Left hindlimb (tissue), 1 donor: ENCODE results near the gene PRDM10.
"Not testable (repeated sequence)": the region's sequence is repeated elsewhere in the genome, so short reads cannot be mapped to it uniquely, and the experiment has no call there.

Experiments
- DNase-seq: peaks from one replicate; pipeline ENCODE4 v3.0.0-alpha.2; 2018

PRDM10 gene

GRCh38 chr11:129888451-129888850, 114.2 kb downstream of the PRDM10 start:
- DNase-seq, result no peak

- DNase-seq, result no peak
Measured at GRCh38 chr11:129885381-129885780, 117.3 kb downstream of the PRDM10 start.

GRCh38 chr11:129884581-129884980, 118.1 kb downstream of the PRDM10 start:
- no peak for DNase-seq

GRCh38 chr11:129881570-129882170, 121.0 kb downstream of the PRDM10 start:
- DNase-seq, result no peak

- no peak for DNase-seq
Measured at GRCh38 chr11:129880311-129880710, 122.3 kb downstream of the PRDM10 start.

- no peak for DNase-seq
Measured at GRCh38 chr11:129871914-129872313, 130.7 kb downstream of the PRDM10 start.

- not testable (repeated sequence) for DNase-seq
Measured at GRCh38 chr11:129868626-129869025, 134.0 kb downstream of the PRDM10 start.

GRCh38 chr11:129866311-129866710, 136.3 kb downstream of the PRDM10 start:
- DNase-seq, result no peak

- no peak for DNase-seq
Measured at GRCh38 chr11:129865701-129866100, 136.9 kb downstream of the PRDM10 start.

- DNase-seq, result no peak
Measured at GRCh38 chr11:129864811-129865210, 137.8 kb downstream of the PRDM10 start.

GRCh38 chr11:129861702-129862522, 140.7 kb downstream of the PRDM10 start:
- DNase-seq, result peak; percentile 66

- no peak for DNase-seq
Measured at GRCh38 chr11:129856036-129856435, 146.6 kb downstream of the PRDM10 start.

- no peak for DNase-seq
Measured at GRCh38 chr11:129855086-129855485, 147.5 kb downstream of the PRDM10 start.

- DNase-seq, result no peak
Measured at GRCh38 chr11:129854232-129854805, 148.3 kb downstream of the PRDM10 start.

- DNase-seq, result no peak
Measured at GRCh38 chr11:129853518-129854231, 149.0 kb downstream of the PRDM10 start.

GRCh38 chr11:129852125-129852740, 150.4 kb downstream of the PRDM10 start:
- DNase-seq, result no peak
